Spinal cord (tissue), 10 donors: ENCODE results near the gene DRC7. TPM values are rescaled to one million over a fixed set of nuclear protein-coding genes. Genes with fewer than 3 reads are reported as not detected.
"Not testable (repeated sequence)": the region's sequence is repeated elsewhere in the genome, so short reads cannot be mapped to it uniquely, and the experiment has no call there.

ENCODE experiments used
- DNase-seq, 6 donors: peaks; one replicate each; pipeline versions ENCODE4 v3.0.0 to v3.0.0-alpha.2; 2013 to 2015; ENCODE audit warnings: low spot score in 6 of 6, low read depth in 4 of 6
- H3K27ac ChIP-seq: one replicate; pipeline ENCODE4 v1.5.1; 2013; ENCODE audit warnings: low read depth, low read length, control low read depth
- H3K27me3 ChIP-seq: one replicate; pipeline ENCODE4 v1.6.1; 2013; ENCODE audit warnings: low read length; ENCODE audit not compliant: control insufficient read depth, insufficient read depth
- H3K36me3 ChIP-seq: one replicate; pipeline ENCODE4 v1.6.1; 2013; ENCODE audit warnings: low read length; ENCODE audit not compliant: control insufficient read depth, insufficient read depth
- H3K4me1 ChIP-seq: one replicate; pipeline ENCODE4 v1.6.1; 2013; ENCODE audit warnings: low read length; ENCODE audit not compliant: control insufficient read depth, insufficient read depth
- H3K4me3 ChIP-seq: one replicate; pipeline ENCODE4 v1.5.1; 2013; ENCODE audit warnings: low read depth, low read length, control low read depth
- H3K9me3 ChIP-seq: one replicate; pipeline ENCODE4 v1.6.1; 2013; ENCODE audit warnings: low read length; ENCODE audit not compliant: control insufficient read depth, insufficient read depth
- WGBS: methylation state at CpG from one replicate; pipeline ENCODE4 v1.1.5; 2013; ENCODE audit warnings: missing lambda C conversion rate; ENCODE audit not compliant: insufficient coverage; 5-methylcytosine and 5-hydroxymethylcytosine counted together
- polyA plus RNA-seq, 2 donors: library from polyadenylated mRNA; unstranded; fragments of 120-200 nt; gene quantifications; one replicate each; pipeline ENCODE4 v1.2.1, GENCODE V29; 2013; ENCODE audit not compliant: insufficient read length in 2 of 2
- small RNA-seq: library from RNA; depleted of rRNA; stranded (forward); fragments of <200 nt; gene quantifications from one replicate; pipeline ENCODE3, GENCODE V24; 2014; ENCODE audit warnings: low replicate concordance
- total RNA-seq, 2 donors: library from RNA; depleted of rRNA in 1 of 2; stranded (reverse); fragments of 120-200 nt in 1 of 2; fragments of >200 nt in 1 of 2; gene quantifications; one replicate each; pipeline versions ENCODE4 v1.2.3 to v1.2.4, GENCODE V29; 2013 to 2014
- donor health status: healthy.

DRC7 gene
- total and polyA plus RNA-seq, 4 donors = 0.69 to 6.0 (median 4.0) TPM

- Histone ChIP-seq H3K9me3 (no peaks in the 10 kb centered on the region), H3K4me1 (peaks cover 16% of the 10 kb centered on the region), H3K36me3 (peaks cover 65% of the 10 kb centered on the region), H3K4me3 (no peak overlapping the region), H3K27me3 (no peaks in the 10 kb centered on the region), H3K27ac (no peak overlapping the region)
- WGBS = 92% methylated on average over 4 of the region's 11 CpGs
- no peak for DNase-seq
Measured at GRCh38 chr16:57773655-57774295, 79.2 kb downstream of the DRC7 start.

- Histone ChIP-seq H3K4me3 (no peak overlapping the region), H3K4me1 (peaks cover 16% of the 10 kb centered on the region), H3K27ac (no peak overlapping the region), H3K36me3 (peaks cover 55% of the 10 kb centered on the region), H3K27me3 (no peaks in the 10 kb centered on the region), H3K9me3 (no peaks in the 10 kb centered on the region)
- 86% methylated on average over 11 of the region's 12 CpGs for WGBS
- DNase-seq = no peak
Measured at GRCh38 chr16:57774705-57775285, 80.2 kb downstream of the DRC7 start.

- no peaks in the 10 kb centered on the region for H3K9me3 ChIP-seq
- no peak overlapping the region for H3K27ac ChIP-seq
- 36% methylated on average over 23 of the region's 23 CpGs for WGBS
- DNase-seq = peak in 5 of 6 donors; percentile 20 to 77 (median 25)
- no peak overlapping the region for H3K4me3 ChIP-seq
- peaks cover 16% of the 10 kb centered on the region for H3K4me1 ChIP-seq
- no peaks in the 10 kb centered on the region for H3K27me3 ChIP-seq
- peaks cover 46% of the 10 kb centered on the region for H3K36me3 ChIP-seq
Measured at GRCh38 chr16:57775661-57776469, 81.3 kb downstream of the DRC7 start.

GRCh38 chr16:57778658-57779057 lies 84.1 kb downstream of the DRC7 start:
- Histone ChIP-seq H3K4me1 (peaks cover 16% of the 10 kb centered on the region), H3K9me3 (no peaks in the 10 kb centered on the region), H3K36me3 (peaks cover 38% of the 10 kb centered on the region), H3K4me3 (no peak overlapping the region), H3K27me3 (no peaks in the 10 kb centered on the region), H3K27ac (no peak overlapping the region)
- 100% methylated on average over 1 of the region's 5 CpGs for WGBS
- no peak for DNase-seq

GRCh38 chr16:57779836-57780235 lies 85.2 kb downstream of the DRC7 start:
- not testable (repeated sequence) for H3K27ac ChIP-seq, H3K9me3 ChIP-seq, DNase-seq, H3K4me3 ChIP-seq, H3K27me3 ChIP-seq
- WGBS = no CpG with 5 or more reads among the region's 5 CpGs
- peaks cover 45% of the 10 kb centered on the region for H3K36me3 ChIP-seq
- peaks cover 14% of the 10 kb centered on the region for H3K4me1 ChIP-seq

- WGBS = no CpG with 5 or more reads among the region's 1 CpG
- Histone ChIP-seq H3K4me3 (no peak overlapping the region), H3K4me1 (no peaks in the 10 kb centered on the region), H3K36me3 (peaks cover 45% of the 10 kb centered on the region), H3K9me3 (no peaks in the 10 kb centered on the region), H3K27me3 (no peaks in the 10 kb centered on the region), H3K27ac (no peak overlapping the region)
- DNase-seq = no peak
Measured at GRCh38 chr16:57781349-57781740, 86.7 kb downstream of the DRC7 start.

Small RNAs within 50 kb of the gene (small RNA-seq; reads per million reads assigned to genes)
- gene MIR6772 = 0.30 reads per million, percentile 28 among the genes with 10 or more reads in this experiment

Other genes with a start within 250 kb of the DRC7 start
- 10 to 100 TPM; 62.9 to 67.6 TPM for gene CIAPIN1, start 247.4 kb upstream of the DRC7 start, total RNA-seq
- gene CIAPIN1, start 247.4 kb upstream of the DRC7 start, polyA plus RNA-seq = 100 to 1,000 TPM in 1 of 2 donors, 10 to 100 TPM in 1; 99.2 to 102 TPM
- 10 to 100 TPM; 35.2 to 79.2 TPM for gene COQ9, start 247.3 kb upstream of the DRC7 start, total RNA-seq
- gene COQ9, start 247.3 kb upstream of the DRC7 start, polyA plus RNA-seq = 10 to 100 TPM; 69.2 to 75.6 TPM
- gene POLR2C, start 232.1 kb upstream of the DRC7 start, total RNA-seq = 10 to 100 TPM; 77.6 to 81.8 TPM
- 10 to 100 TPM; 60.6 to 70.5 TPM for gene POLR2C, start 232.1 kb upstream of the DRC7 start, polyA plus RNA-seq
- gene DOK4, start 208.3 kb upstream of the DRC7 start, total RNA-seq = 10 to 100 TPM; 23.0 to 25.3 TPM
- 10 to 100 TPM; 61.7 to 62.8 TPM for gene DOK4, start 208.3 kb upstream of the DRC7 start, polyA plus RNA-seq
- gene CCDC102A, start 158.2 kb upstream of the DRC7 start, total RNA-seq = 10 to 100 TPM in 1 of 2 donors, 1 to 10 TPM in 1; 4.4 to 17.7 TPM
- gene CCDC102A, start 158.2 kb upstream of the DRC7 start, polyA plus RNA-seq = 1 to 10 TPM; 6.7 to 7.2 TPM
- 1 to 10 TPM in 1 of 2 donors, under 1 TPM in 1; 0.44 to 1.2 TPM for gene ADGRG5, start 152.2 kb upstream of the DRC7 start, total RNA-seq
- 1 to 10 TPM; 1.1 to 1.7 TPM for gene ADGRG5, start 152.2 kb upstream of the DRC7 start, polyA plus RNA-seq
- 10 to 100 TPM; 30.1 to 40.9 TPM for gene ADGRG1, start 66.2 kb upstream of the DRC7 start, total RNA-seq
- gene ADGRG1, start 66.2 kb upstream of the DRC7 start, polyA plus RNA-seq = 100 to 1,000 TPM; 338 to 367 TPM
- gene ADGRG3, start 26.5 kb upstream of the DRC7 start, total RNA-seq = 1 to 10 TPM in 1 of 2 donors, under 1 TPM in 1; 0.06 to 3.6 TPM
- gene ADGRG3, start 26.5 kb upstream of the DRC7 start, polyA plus RNA-seq = under 1 TPM; 0.22 to 0.30 TPM
- gene KATNB1, start 41.0 kb downstream of the DRC7 start, total RNA-seq = 10 to 100 TPM; 28.8 to 33.5 TPM
- 10 to 100 TPM; 52.5 to 52.9 TPM for gene KATNB1, start 41.0 kb downstream of the DRC7 start, polyA plus RNA-seq
- 10 to 100 TPM; 24.3 to 36.4 TPM for gene KIFC3, start 107.7 kb downstream of the DRC7 start, total RNA-seq
- 10 to 100 TPM; 53.6 to 55.7 TPM for gene KIFC3, start 107.7 kb downstream of the DRC7 start, polyA plus RNA-seq